Fibroblast of lung (primary cell): ENCODE measurements around the gene WNK2. TPM values are rescaled to one million over a fixed set of nuclear protein-coding genes. Genes with fewer than 3 reads are reported as not detected.

Experiments used
- DNase-seq, 2 donors: peaks; one replicate each; pipeline versions ENCODE4 v3.0.0 to v3.0.0-alpha.2; 2010; ENCODE audit warnings: low read depth in 2 of 2
- H2AFZ ChIP-seq: 2 replicates; pipeline ENCODE4 v1.5.1; 2012; ENCODE audit warnings: low read length, control low read depth, inconsistent platforms
- H3K27ac ChIP-seq: 2 replicates; pipeline ENCODE4 v1.5.1; 2011; ENCODE audit warnings: low read length, control low read depth; ENCODE audit not compliant: insufficient read depth
- H3K27me3 ChIP-seq: 2 replicates; pipeline ENCODE4 v1.5.1; 2011; ENCODE audit warnings: mild to moderate bottlenecking, low read length; ENCODE audit not compliant: control insufficient read depth, insufficient read depth
- H3K36me3 ChIP-seq: 2 replicates; pipeline ENCODE4 v1.5.1; 2011; ENCODE audit warnings: low read length; ENCODE audit not compliant: control insufficient read depth, insufficient read depth
- H3K4me1 ChIP-seq: 2 replicates; pipeline ENCODE4 v1.5.1; 2011; ENCODE audit warnings: low read length; ENCODE audit not compliant: control insufficient read depth, insufficient read depth; ENCODE audit errors: extremely low read depth
- H3K4me2 ChIP-seq: 2 replicates; pipeline ENCODE4 v1.5.1; 2011; ENCODE audit warnings: low read length, control low read depth; ENCODE audit not compliant: insufficient read depth; ENCODE audit errors: extremely low read depth
- H3K4me3 ChIP-seq, 4 experiments: fragments of 200-600 bp in 1 of 4; sonication (generic) in 1 of 4; replicated peaks in 1 of 4; 2 replicates each; pipeline ENCODE4 v1.5.1; 2011 to 2016; ENCODE audit warnings: low read length in 4 of 4, low read depth in 3 of 4, mild to moderate bottlenecking in 3 of 4, control low read depth in 2 of 4, inconsistent platforms in 1 of 4, mixed read lengths in 1 of 4; ENCODE audit not compliant: insufficient read depth in 1 of 4; ENCODE audit errors: control extremely low read depth in 1 of 4
- H3K79me2 ChIP-seq: 2 replicates; pipeline ENCODE4 v1.5.1; 2012; ENCODE audit warnings: mild to moderate bottlenecking, low read length, inconsistent platforms; ENCODE audit not compliant: control insufficient read depth, insufficient read depth
- H3K9ac ChIP-seq: 2 replicates; pipeline ENCODE4 v1.5.1; 2011; ENCODE audit warnings: mild to moderate bottlenecking, low read length, control low read depth; ENCODE audit not compliant: insufficient read depth
- H3K9me3 ChIP-seq: 2 replicates; pipeline ENCODE4 v1.5.1; 2012; ENCODE audit warnings: low read depth, low read length; ENCODE audit not compliant: control insufficient read depth, insufficient read depth
- H4K20me1 ChIP-seq: 2 replicates; pipeline ENCODE4 v1.5.1; 2011; ENCODE audit warnings: low read length; ENCODE audit not compliant: control insufficient read depth, insufficient read depth; ENCODE audit errors: extremely low read depth
- CTCF ChIP-seq, 2 donors: IDR thresholded peaks in 1 of 2; conservative IDR thresholded peaks in 1 of 2; 1 replicate in 1 of 2; 2 replicates in 1 of 2; pipeline ENCODE4 v1.5.1; 2011 to 2012; ENCODE audit warnings: low read length in 2 of 2, control low read depth in 1 of 2, inconsistent platforms in 1 of 2, low read depth in 1 of 2, mild to moderate bottlenecking in 1 of 2
- EZH2 ChIP-seq: IDR thresholded peaks from 2 replicates; pipeline ENCODE4 v1.5.1; 2012; ENCODE audit warnings: low read length, control low read depth, mild to moderate bottlenecking; ENCODE audit errors: missing control alignments
- polyA plus RNA-seq, 2 donors: library from polyadenylated mRNA; depleted of rRNA in 1 of 2; stranded (reverse) in 1 of 2; unstranded in 1 of 2; fragments of >200 nt; gene quantifications; 2 replicates each; pipeline ENCODE4 v1.2.1, GENCODE V29; 2011 to 2012; ENCODE audit warnings: missing spikeins in 1 of 2
- total RNA-seq: library from RNA; depleted of rRNA; stranded (reverse); fragments of >200 nt; gene quantifications from 2 replicates; pipeline ENCODE4 v1.2.1, GENCODE V29; 2014

The WNK2 gene
- total and polyA plus RNA-seq, 2 donors (not counting 1 experiment from before 2014, with no cell fraction given) = not detected

- H3K79me2 ChIP-seq = no peaks in the 10 kb centered on the region
- H2AFZ ChIP-seq = no peak overlapping the region
- H3K4me2 ChIP-seq = no peak overlapping the region
- H3K9me3 ChIP-seq = no peaks in the 10 kb centered on the region
- no peak for TF ChIP-seq EZH2
- peak; percentile 72 to 84 for TF ChIP-seq CTCF (conservative IDR thresholded peaks at IDR 0.05 in 1 of 2, IDR thresholded peaks at IDR 0.05 in 1 of 2; ENCODE audit: low read depth in 1 of 2, low read length in 2 of 2)
- no peaks in the 10 kb centered on the region for H4K20me1 ChIP-seq
- H3K4me3 ChIP-seq = no peak overlapping the region
- no peaks in the 10 kb centered on the region for H3K4me1 ChIP-seq
- DNase-seq = peak; percentile 40 to 50
- no peaks in the 10 kb centered on the region for H3K36me3 ChIP-seq
- H3K9ac ChIP-seq = no peak overlapping the region
- H3K27ac ChIP-seq = no peak overlapping the region
- no peaks in the 10 kb centered on the region for H3K27me3 ChIP-seq
Measured at GRCh38 chr9:93304574-93305496, 120.9 kb downstream of the WNK2 start.

- Histone ChIP-seq H3K79me2 (no peaks in the 10 kb centered on the region), H3K9me3 (no peaks in the 10 kb centered on the region), H3K27me3 (no peaks in the 10 kb centered on the region), H3K4me2 (no peak overlapping the region), H3K9ac (no peak overlapping the region), H4K20me1 (no peaks in the 10 kb centered on the region), H2AFZ (no peak overlapping the region), H3K4me1 (no peaks in the 10 kb centered on the region), H3K27ac (no peak overlapping the region), H3K4me3 (no peak overlapping the region), H3K36me3 (no peaks in the 10 kb centered on the region)
- TF ChIP-seq CTCF (conservative IDR thresholded peaks at IDR 0.05 in 1 of 2, IDR thresholded peaks at IDR 0.05 in 1 of 2; ENCODE audit: low read depth in 1 of 2, low read length in 2 of 2) (no peak), EZH2 (no peak)
- no peak for DNase-seq
Measured at GRCh38 chr9:93305497-93306020, 121.6 kb downstream of the WNK2 start.

- Histone ChIP-seq H3K27me3 (no peaks in the 10 kb centered on the region), H3K36me3 (no peaks in the 10 kb centered on the region), H2AFZ (no peak overlapping the region), H3K27ac (no peak overlapping the region), H3K4me2 (no peak overlapping the region), H3K4me1 (no peaks in the 10 kb centered on the region), H3K9ac (no peak overlapping the region), H3K79me2 (no peaks in the 10 kb centered on the region), H3K9me3 (no peaks in the 10 kb centered on the region), H4K20me1 (no peaks in the 10 kb centered on the region), H3K4me3 (no peak overlapping the region)
- DNase-seq = no peak
- no peak for TF ChIP-seq CTCF (conservative IDR thresholded peaks at IDR 0.05 in 1 of 2, IDR thresholded peaks at IDR 0.05 in 1 of 2; ENCODE audit: low read depth in 1 of 2, low read length in 2 of 2)
- no peak for TF ChIP-seq EZH2
Measured at GRCh38 chr9:93306081-93306480, 122.1 kb downstream of the WNK2 start.
